Gastrocnemius medialis (tissue), 4 donors: Measurements from ENCODE around the gene KIRREL3. TPM values are rescaled to one million over a fixed set of nuclear protein-coding genes. Genes with fewer than 3 reads are reported as not detected.

ENCODE experiments used
- ATAC-seq, 2 donors: fragments of 150-250 bp; one replicate each; pipeline ENCODE4 v1.9.1; 2016
- DNase-seq, 2 donors: peaks; one replicate each; pipeline ENCODE4 v3.0.0-alpha.2; 2019
- H3K27ac ChIP-seq, 4 donors: fragments of 200-600 bp; sonication (generic); 1 replicate in 1 of 4; 2 replicates in 3 of 4; pipeline ENCODE4 v1.5.1; 2016 to 2018; ENCODE audit warnings: mild to moderate bottlenecking in 2 of 4, moderate library complexity in 1 of 4
- H3K27me3 ChIP-seq, 3 donors: fragments of 200-600 bp; sonication (generic) in 2 of 3; 1 replicate in 1 of 3; 2 replicates in 2 of 3; pipeline versions ENCODE4 v1.5.1 to v1.6.0; 2016 to 2019; ENCODE audit warnings: mild to moderate bottlenecking in 1 of 3, moderate library complexity in 1 of 3
- H3K36me3 ChIP-seq, 2 donors: fragments of 200-600 bp; sonication (generic) in 1 of 2; one replicate each; pipeline ENCODE4 v1.5.1; 2017 to 2018
- H3K4me1 ChIP-seq, 2 donors: fragments of 200-600 bp; sonication (generic) in 1 of 2; one replicate each; pipeline ENCODE4 v1.5.1; 2016 to 2017; ENCODE audit warnings: mild to moderate bottlenecking in 2 of 2
- H3K4me3 ChIP-seq, 4 donors: fragments of 200-600 bp; sonication (generic) in 3 of 4; 1 replicate in 1 of 4; 2 replicates in 3 of 4; pipeline ENCODE4 v1.5.1; 2016 to 2019; ENCODE audit warnings: mild to moderate bottlenecking in 2 of 4
- H3K9me3 ChIP-seq, 3 donors: fragments of 200-600 bp; sonication (generic) in 2 of 3; 1 replicate in 1 of 3; 2 replicates in 2 of 3; pipeline ENCODE4 v1.5.1; 2016 to 2019
- CTCF ChIP-seq, 5 experiments: fragments of 450-650 bp in 3 of 5; fragments of 200-600 bp in 2 of 5; sonication (generic) in 2 of 5; IDR thresholded peaks in 4 of 5; conservative IDR thresholded peaks in 1 of 5; 1 replicate in 4 of 5; 2 replicates in 1 of 5; pipeline ENCODE4 v1.5.1; 2016 to 2019; ENCODE audit warnings: antibody characterized with exemption in 5 of 5, mild to moderate bottlenecking in 3 of 5, moderate library complexity in 3 of 5
- POLR2A ChIP-seq, 2 donors: fragments of 450-650 bp; IDR thresholded peaks; one replicate each; pipeline ENCODE4 v1.6.1; 2017; ENCODE audit warnings: antibody characterized with exemption in 2 of 2, mild to moderate bottlenecking in 2 of 2, moderate library complexity in 2 of 2
- in situ Hi-C, 4 donors: fragments of 200-750 bp; cut with MboI; loops; one replicate each; pipeline versions ENCODE4 v1.15.0 to v1.8.0; 2017; ENCODE audit warnings: low sequenced_read_pairs in 4 of 4
- intact Hi-C: fragments of 100-400 bp; cut with DNase I; formaldehyde crosslinking; loops from one replicate; pipeline ENCODE4 v1.15.1; 2023; ENCODE audit warnings: low total_unique reads
- total RNA-seq, 4 donors: library from RNA; depleted of rRNA; stranded (reverse); fragments of >200 nt; gene quantifications; one replicate each; pipeline versions ENCODE4 v1.1.0 to v1.2.3, GENCODE V29; 2016

Gene KIRREL3
- total RNA-seq, 4 donors from 2014 or later, result 0.10 TPM; not detected in 3

GRCh38 chr11:126731576-126732142 lies 268.9 kb downstream of the KIRREL3 start:
- Histone ChIP-seq H3K27ac (no peak overlapping the region), H3K36me3 (no peaks in the 10 kb centered on the region), H3K9me3 (no peaks in the 10 kb centered on the region), H3K27me3 (no peaks in the 10 kb centered on the region), H3K4me3 (no peak overlapping the region), H3K4me1 (no peaks in the 10 kb centered on the region)
- no peak for TF ChIP-seq POLR2A (IDR thresholded peaks at IDR 0.05)
- no peak for TF ChIP-seq CTCF (IDR thresholded peaks at IDR 0.05 in 4 of 5, conservative IDR thresholded peaks at IDR 0.05 in 1 of 5)
- in situ Hi-C loops, result no loop called here
- ATAC-seq (no peak), DNase-seq (no peak)
- intact Hi-C loops, result no loop called here

- TF ChIP-seq POLR2A (IDR thresholded peaks at IDR 0.05) (no peak), CTCF (IDR thresholded peaks at IDR 0.05 in 4 of 5, conservative IDR thresholded peaks at IDR 0.05 in 1 of 5) (no peak)
- intact Hi-C loops, result no loop called here
- Histone ChIP-seq H3K9me3 (no peaks in the 10 kb centered on the region), H3K4me1 (no peaks in the 10 kb centered on the region), H3K36me3 (no peaks in the 10 kb centered on the region), H3K27me3 (no peaks in the 10 kb centered on the region), H3K4me3 (no peak overlapping the region), H3K27ac (no peak overlapping the region)
- no peak for ATAC-seq
- in situ Hi-C loops, result no loop called here
- no peak for DNase-seq
Observed at GRCh38 chr11:126727381-126727780, 273.2 kb downstream of the KIRREL3 start.

GRCh38 chr11:126725521-126725920 lies 275.0 kb downstream of the KIRREL3 start:
- Histone ChIP-seq H3K36me3 (no peaks in the 10 kb centered on the region), H3K4me1 (no peaks in the 10 kb centered on the region), H3K4me3 (no peak overlapping the region), H3K27ac (no peak overlapping the region), H3K27me3 (no peaks in the 10 kb centered on the region), H3K9me3 (no peaks in the 10 kb centered on the region)
- TF ChIP-seq POLR2A (IDR thresholded peaks at IDR 0.05), result no peak
- no peak for TF ChIP-seq CTCF (IDR thresholded peaks at IDR 0.05 in 4 of 5, conservative IDR thresholded peaks at IDR 0.05 in 1 of 5)
- in situ Hi-C loops, result no loop called here
- no peak for ATAC-seq
- intact Hi-C loops, result no loop called here
- no peak for DNase-seq

GRCh38 chr11:126725043-126725442 lies 275.5 kb downstream of the KIRREL3 start:
- Histone ChIP-seq H3K9me3 (no peaks in the 10 kb centered on the region), H3K4me3 (no peak overlapping the region), H3K27ac (no peak overlapping the region), H3K36me3 (no peaks in the 10 kb centered on the region), H3K4me1 (no peaks in the 10 kb centered on the region), H3K27me3 (no peaks in the 10 kb centered on the region)
- TF ChIP-seq CTCF (IDR thresholded peaks at IDR 0.05 in 4 of 5, conservative IDR thresholded peaks at IDR 0.05 in 1 of 5) (no peak), POLR2A (IDR thresholded peaks at IDR 0.05) (no peak)
- in situ Hi-C loops (no loop called here), intact Hi-C loops (no loop called here)
- DNase-seq, result no peak
- ATAC-seq, result no peak

GRCh38 chr11:126723665-126724045 lies 276.9 kb downstream of the KIRREL3 start:
- H3K36me3 ChIP-seq, result no peaks in the 10 kb centered on the region
- TF ChIP-seq POLR2A (IDR thresholded peaks at IDR 0.05) (no peak), CTCF (IDR thresholded peaks at IDR 0.05 in 4 of 5, conservative IDR thresholded peaks at IDR 0.05 in 1 of 5) (no peak)
- no peak overlapping the region for H3K27ac ChIP-seq
- H3K4me3 ChIP-seq, result no peak overlapping the region
- no peaks in the 10 kb centered on the region for H3K9me3 ChIP-seq
- ATAC-seq, result no peak
- no peaks in the 10 kb centered on the region for H3K27me3 ChIP-seq
- in situ Hi-C loops, result no loop called here
- no peaks in the 10 kb centered on the region for H3K4me1 ChIP-seq
- intact Hi-C loops, result no loop called here
- DNase-seq, result no peak
